Chondrocyte (in vitro differentiated cells): ENCODE measurements around the gene CADPS. TPM values are rescaled to one million over a fixed set of nuclear protein-coding genes. Genes with fewer than 3 reads are reported as not detected.

Source experiments
- DNase-seq: peaks from one replicate; pipeline ENCODE4 v3.0.0; 2021; ENCODE audit warnings: mixed read lengths, low spot score
- H3K27ac Mint-ChIP-seq: one replicate; pipeline ENCODE4 v1.8.0; 2021; ENCODE audit warnings: mild to moderate bottlenecking, moderate library complexity, mixed read lengths; ENCODE audit not compliant: unreplicated experiment
- H3K27me3 Mint-ChIP-seq: 2 replicates; pipeline ENCODE4 v1.8.0; 2021; ENCODE audit warnings: low read depth, mixed read lengths
- H3K36me3 Mint-ChIP-seq: 2 replicates; pipeline ENCODE4 v1.8.0; 2021; ENCODE audit warnings: low read depth, mixed read lengths
- H3K4me1 Mint-ChIP-seq: 2 replicates; pipeline ENCODE4 v1.8.0; 2021; ENCODE audit warnings: low read depth, mild to moderate bottlenecking, mixed read lengths
- H3K4me3 Mint-ChIP-seq: one replicate; pipeline ENCODE4 v1.8.0; 2021; ENCODE audit warnings: mild to moderate bottlenecking, moderate library complexity, mixed read lengths; ENCODE audit not compliant: unreplicated experiment
- H3K9me3 Mint-ChIP-seq: 2 replicates; pipeline ENCODE4 v1.8.0; 2021; ENCODE audit warnings: low read depth, mixed read lengths
- total RNA-seq: library from RNA; stranded (reverse); gene quantifications from 3 replicates; pipeline ENCODE4 v1.2.1, GENCODE V29; 2021
- TF ChIP-seq, protein P1 (sequence below): fragments of 200-600 bp; sonication (generic); IDR thresholded peaks from 2 replicates; pipeline ENCODE4 v1.5.0; 2021; ENCODE audit warnings: antibody characterized with exemption, mild to moderate bottlenecking, moderate library complexity

CADPS gene
- total RNA-seq, 1 donor from 2014 or later, result not detected

- H3K36me3 Mint-ChIP-seq, result no peaks in the 10 kb centered on the region
- no peak overlapping the region for H3K4me3 Mint-ChIP-seq
- H3K27me3 Mint-ChIP-seq, result peaks cover 67% of the 10 kb centered on the region
- no peak overlapping the region for H3K27ac Mint-ChIP-seq
- TF ChIP-seq, protein P1, sequence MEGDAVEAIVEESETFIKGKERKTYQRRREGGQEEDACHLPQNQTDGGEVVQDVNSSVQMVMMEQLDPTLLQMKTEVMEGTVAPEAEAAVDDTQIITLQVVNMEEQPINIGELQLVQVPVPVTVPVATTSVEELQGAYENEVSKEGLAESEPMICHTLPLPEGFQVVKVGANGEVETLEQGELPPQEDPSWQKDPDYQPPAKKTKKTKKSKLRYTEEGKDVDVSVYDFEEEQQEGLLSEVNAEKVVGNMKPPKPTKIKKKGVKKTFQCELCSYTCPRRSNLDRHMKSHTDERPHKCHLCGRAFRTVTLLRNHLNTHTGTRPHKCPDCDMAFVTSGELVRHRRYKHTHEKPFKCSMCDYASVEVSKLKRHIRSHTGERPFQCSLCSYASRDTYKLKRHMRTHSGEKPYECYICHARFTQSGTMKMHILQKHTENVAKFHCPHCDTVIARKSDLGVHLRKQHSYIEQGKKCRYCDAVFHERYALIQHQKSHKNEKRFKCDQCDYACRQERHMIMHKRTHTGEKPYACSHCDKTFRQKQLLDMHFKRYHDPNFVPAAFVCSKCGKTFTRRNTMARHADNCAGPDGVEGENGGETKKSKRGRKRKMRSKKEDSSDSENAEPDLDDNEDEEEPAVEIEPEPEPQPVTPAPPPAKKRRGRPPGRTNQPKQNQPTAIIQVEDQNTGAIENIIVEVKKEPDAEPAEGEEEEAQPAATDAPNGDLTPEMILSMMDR, result no peak
- no peaks in the 10 kb centered on the region for H3K9me3 Mint-ChIP-seq
- H3K4me1 Mint-ChIP-seq, result no peaks in the 10 kb centered on the region
- no peak for DNase-seq
These were observed 254.0 kb downstream of the CADPS start for GRCh38 chr3:62621176-62621575.

GRCh38 chr3:62615258-62615849 lies 259.9 kb downstream of the CADPS start:
- no peak for DNase-seq
- no peak overlapping the region for H3K4me3 Mint-ChIP-seq
- peaks cover 48% of the 10 kb centered on the region for H3K27me3 Mint-ChIP-seq
- H3K4me1 Mint-ChIP-seq, result peaks cover 6% of the 10 kb centered on the region
- no peaks in the 10 kb centered on the region for H3K9me3 Mint-ChIP-seq
- no peak overlapping the region for H3K27ac Mint-ChIP-seq
- H3K36me3 Mint-ChIP-seq, result no peaks in the 10 kb centered on the region
- TF ChIP-seq, protein P1, result no peak

GRCh38 chr3:62614527-62614926 lies 260.7 kb downstream of the CADPS start:
- peaks cover 41% of the 10 kb centered on the region for H3K27me3 Mint-ChIP-seq
- no peak overlapping the region for H3K4me3 Mint-ChIP-seq
- no peak overlapping the region for H3K27ac Mint-ChIP-seq
- H3K36me3 Mint-ChIP-seq, result no peaks in the 10 kb centered on the region
- DNase-seq, result no peak
- H3K4me1 Mint-ChIP-seq, result peaks cover 6% of the 10 kb centered on the region
- TF ChIP-seq, protein P1, result no peak
- H3K9me3 Mint-ChIP-seq, result no peaks in the 10 kb centered on the region

DNA sequence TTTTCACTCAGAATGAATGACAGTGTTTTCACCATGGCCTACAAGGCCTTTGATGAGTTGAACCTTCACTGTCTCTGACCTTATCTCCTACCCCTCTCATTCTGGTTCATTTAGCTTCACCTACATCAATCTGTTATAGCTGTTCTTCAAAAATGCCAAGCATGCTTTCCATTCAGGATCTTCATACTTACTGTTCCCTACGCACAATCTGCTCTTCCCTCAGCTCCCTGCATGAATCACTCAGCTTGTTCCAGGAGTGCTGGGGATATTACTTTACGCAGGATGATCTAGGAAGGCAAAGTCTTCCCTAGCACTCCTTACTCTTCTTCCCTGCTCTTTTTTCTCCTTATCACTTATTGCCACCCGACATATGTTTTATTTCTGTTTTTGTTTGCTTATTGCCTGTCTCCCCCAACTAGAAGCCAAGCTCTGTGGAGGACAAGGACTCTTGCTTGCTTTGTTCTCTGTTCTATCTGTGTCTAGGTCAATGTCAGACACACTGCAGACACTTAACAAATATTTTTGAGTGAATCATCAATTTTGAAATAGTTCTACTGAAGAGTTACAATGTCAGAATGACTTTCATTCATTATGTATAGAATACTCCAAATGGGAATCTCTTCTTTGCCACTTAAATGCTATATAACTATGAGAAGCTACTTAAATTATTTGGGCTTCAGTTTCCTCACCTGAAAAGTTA lies 263.5 kb downstream of the CADPS start:
- DNase-seq, result no peak
- Mint-ChIP-seq H3K4me3 (no peak overlapping the region), H3K4me1 (peaks cover 22% of the 10 kb centered on the region)

GRCh38 chr3:62607287-62608029 lies 267.8 kb downstream of the CADPS start:
- peaks cover 1% of the 10 kb centered on the region for H3K27me3 Mint-ChIP-seq
- no peak overlapping the region for H3K4me3 Mint-ChIP-seq
- no peaks in the 10 kb centered on the region for H3K36me3 Mint-ChIP-seq
- peaks cover 58% of the 10 kb centered on the region for H3K4me1 Mint-ChIP-seq
- no peaks in the 10 kb centered on the region for H3K9me3 Mint-ChIP-seq
- peak overlapping the region; percentile 75 for H3K27ac Mint-ChIP-seq
- no peak for DNase-seq
- TF ChIP-seq, protein P1, result no peak

More for the DNA sequence above, 263.5 kb downstream of the CADPS start:
- H3K27me3 Mint-ChIP-seq, result peaks cover 21% of the 10 kb centered on the region
- TF ChIP-seq, protein P1, result no peak
- no peak overlapping the region for H3K27ac Mint-ChIP-seq
- H3K36me3 Mint-ChIP-seq, result no peaks in the 10 kb centered on the region
- H3K9me3 Mint-ChIP-seq, result no peaks in the 10 kb centered on the region
